GM23248 (cell line): ENCODE results near the gene CTAGE9. TPM values are rescaled to one million over a fixed set of nuclear protein-coding genes. Genes with fewer than 3 reads are reported as not detected.
"Not testable (repeated sequence)": the region's sequence is repeated elsewhere in the genome, so short reads cannot be mapped to it uniquely, and the experiment has no call there.

ENCODE experiments used
- DNase-seq: peaks from one replicate; pipeline ENCODE4 v3.0.0-alpha.2; 2015
- H2AFZ ChIP-seq: fragments of 200-600 bp; sonication (generic); 2 replicates; pipeline ENCODE4 v1.6.1; 2016; ENCODE audit warnings: antibody characterized with exemption
- H3F3A ChIP-seq: fragments of 200-600 bp; sonication (generic); 2 replicates; pipeline ENCODE4 v1.6.1; 2016; ENCODE audit warnings: mild to moderate bottlenecking, antibody characterized with exemption, mixed run types; ENCODE audit not compliant: insufficient read depth
- H3K27ac ChIP-seq: fragments of 200-600 bp; sonication (generic); 2 replicates; pipeline ENCODE4 v1.5.1; 2016; ENCODE audit warnings: mild to moderate bottlenecking
- H3K27me3 ChIP-seq: fragments of 200-600 bp; sonication (generic); replicated peaks from 2 replicates; pipeline ENCODE4 v1.6.1; 2016; ENCODE audit warnings: mild to moderate bottlenecking; ENCODE audit not compliant: insufficient read depth
- H3K36me3 ChIP-seq: fragments of 200-600 bp; sonication (generic); 2 replicates; pipeline ENCODE4 v1.6.1; 2016; ENCODE audit warnings: low read depth, mild to moderate bottlenecking
- H3K4me1 ChIP-seq: fragments of 200-600 bp; sonication (generic); 2 replicates; pipeline ENCODE4 v1.6.1; 2016; ENCODE audit warnings: mild to moderate bottlenecking; ENCODE audit not compliant: insufficient read depth
- H3K4me2 ChIP-seq: fragments of 200-600 bp; sonication (generic); one replicate; pipeline ENCODE4 v1.6.1; 2016; ENCODE audit warnings: mild to moderate bottlenecking; ENCODE audit not compliant: unreplicated experiment
- H3K4me3 ChIP-seq: fragments of 200-600 bp; sonication (generic); 2 replicates; pipeline ENCODE4 v1.5.1; 2016; ENCODE audit warnings: mild to moderate bottlenecking
- H3K79me2 ChIP-seq: fragments of 200-600 bp; sonication (generic); 2 replicates; pipeline ENCODE4 v1.6.1; 2016; ENCODE audit warnings: mild to moderate bottlenecking; ENCODE audit not compliant: insufficient read depth
- H3K9ac ChIP-seq: fragments of 200-600 bp; sonication (generic); 2 replicates; pipeline ENCODE4 v1.6.1; 2016; ENCODE audit warnings: mild to moderate bottlenecking
- H3K9me2 ChIP-seq: fragments of 200-600 bp; sonication (generic); 2 replicates; pipeline ENCODE4 v1.6.1; 2016; ENCODE audit warnings: mixed run types, mild to moderate bottlenecking, moderate library complexity; ENCODE audit not compliant: insufficient read depth
- H3K9me3 ChIP-seq: fragments of 200-600 bp; sonication (generic); one replicate; pipeline ENCODE4 v1.6.1; 2017; ENCODE audit warnings: low read depth
- H4K20me1 ChIP-seq: fragments of 200-600 bp; sonication (generic); 2 replicates; pipeline ENCODE4 v1.6.0; 2016; ENCODE audit not compliant: insufficient read depth
- EZH2 ChIP-seq: fragments of 200-600 bp; sonication (generic); IDR thresholded peaks from 2 replicates; pipeline ENCODE4 v1.6.1; 2018; ENCODE audit warnings: antibody characterized with exemption, mild to moderate bottlenecking; ENCODE audit not compliant: insufficient read depth, poor library complexity, severe bottlenecking
- EZH2phosphoT487 ChIP-seq: fragments of 200-600 bp; sonication (generic); IDR thresholded peaks from 2 replicates; pipeline ENCODE4 v1.6.1; 2018; ENCODE audit warnings: antibody characterized with exemption, moderate library complexity, mild to moderate bottlenecking, low read depth; ENCODE audit not compliant: insufficient read depth
- WGBS, 2 experiments: methylation state at CpG; one replicate each; pipeline ENCODE4 v1.1.6; 2015 to 2017; ENCODE audit warnings: low lambda C conversion rate in 2 of 2, low coverage in 1 of 2; ENCODE audit errors: missing lambda C conversion rate in 2 of 2; 5-methylcytosine and 5-hydroxymethylcytosine counted together
- in situ Hi-C: fragments of 300-500 bp; cut with MboI; formaldehyde crosslinking; loops from 2 replicates; pipeline ENCODE4 v1.15.0; 2020
- polyA plus RNA-seq: library from polyadenylated mRNA; unstranded; fragments of >200 nt; fragmentation: Nextera tagmentation; extraction: Ambion mirVana; gene quantifications from 2 replicates; pipeline ENCODE4 v1.2.1, GENCODE V29; 2016
- total RNA-seq: library from RNA; depleted of rRNA; stranded (reverse); fragments of >200 nt; shearing (Covaris generic); gene quantifications from 2 replicates; pipeline ENCODE4 v1.2.3, GENCODE V29; 2014

The CTAGE9 gene
- total and polyA plus RNA-seq, 2 experiments from 2014 or later = not detected

- Histone ChIP-seq H3K79me2 (no peaks in the 10 kb centered on the region), H3K4me1 (peaks cover 48% of the 10 kb centered on the region), H3K9me3 (no peaks in the 10 kb centered on the region), H3K36me3 (no peaks in the 10 kb centered on the region), H3K27me3 (no peaks in the 10 kb centered on the region), H3K9ac (0 out of 2 replicates have a peak overlapping the region, but pooled peaks have one; percentile 10), H3K9me2 (no peaks in the 10 kb centered on the region), H3K27ac (peak overlapping the region; percentile 80), H3F3A (peaks cover 37% of the 10 kb centered on the region), H2AFZ (no peak overlapping the region), H3K4me3 (0 out of 2 replicates have a peak overlapping the region, but pooled peaks have one; percentile 2), H4K20me1 (no peaks in the 10 kb centered on the region), H3K4me2 (peak overlapping the region; percentile 25)
- in situ Hi-C loops = no loop called here
- peak; percentile 23 for DNase-seq
- 44 to 46% methylated on average over 9 of the region's 9 CpGs for WGBS, 2 experiments
- TF ChIP-seq EZH2 (no peak), EZH2phosphoT487 (no peak)
These were observed 44.1 kb upstream of the CTAGE9 start for GRCh38 chr6:131754715-131755567.

GRCh38 chr6:131754088-131754487, 43.3 kb upstream of the CTAGE9 start:
- peak; percentile 62 for DNase-seq
- Histone ChIP-seq H3K36me3 (no peaks in the 10 kb centered on the region), H3K9me2 (no peaks in the 10 kb centered on the region), H4K20me1 (no peaks in the 10 kb centered on the region), H3K9ac (no peak overlapping the region), H3K27ac (peak overlapping the region; percentile 80), H3K4me2 (peak overlapping the region; percentile 25), H3K79me2 (no peaks in the 10 kb centered on the region), H3K4me1 (peaks cover 48% of the 10 kb centered on the region), H3F3A (peaks cover 37% of the 10 kb centered on the region), H2AFZ (no peak overlapping the region), H3K9me3 (no peaks in the 10 kb centered on the region), H3K27me3 (no peaks in the 10 kb centered on the region), H3K4me3 (no peak overlapping the region; the same call in 1 of the 2 replicates)
- in situ Hi-C loops = no loop called here
- TF ChIP-seq EZH2phosphoT487 = no peak
- TF ChIP-seq EZH2 = no peak
- 29 to 42% methylated on average over 1 of the region's 1 CpG for WGBS, 2 experiments

GRCh38 chr6:131751012-131751715, 40.3 kb upstream of the CTAGE9 start:
- DNase-seq, H3K4me2 ChIP-seq, H3K9ac ChIP-seq, H3K36me3 ChIP-seq, H3K27me3 ChIP-seq, H2AFZ ChIP-seq, H3K4me3 ChIP-seq, H3K9me2 ChIP-seq, H3K9me3 ChIP-seq, in situ Hi-C loops, H3K27ac ChIP-seq, H3K79me2 ChIP-seq, H4K20me1 ChIP-seq: not testable (repeated sequence)
- peaks cover 30% of the 10 kb centered on the region for H3K4me1 ChIP-seq
- peaks cover 25% of the 10 kb centered on the region for H3F3A ChIP-seq
- 91 to 92% methylated on average over 10 of the region's 10 CpGs for WGBS, 2 experiments

- no peak for DNase-seq
- Histone ChIP-seq H3K79me2 (no peaks in the 10 kb centered on the region), H3K36me3 (no peaks in the 10 kb centered on the region), H3K4me2 (no peak overlapping the region), H3F3A (peaks cover 4% of the 10 kb centered on the region), H4K20me1 (no peaks in the 10 kb centered on the region), H2AFZ (no peak overlapping the region), H3K9ac (no peak overlapping the region), H3K4me1 (peaks cover 11% of the 10 kb centered on the region), H3K9me3 (no peaks in the 10 kb centered on the region), H3K9me2 (no peaks in the 10 kb centered on the region), H3K27ac (no peak overlapping the region), H3K4me3 (no peak overlapping the region), H3K27me3 (no peaks in the 10 kb centered on the region)
- in situ Hi-C loops = no loop called here
- WGBS, 2 experiments = 84 to 89% methylated on average over 7 of the region's 7 CpGs
- TF ChIP-seq EZH2 (no peak), EZH2phosphoT487 (no peak)
These were observed 38.2 kb upstream of the CTAGE9 start for GRCh38 chr6:131749023-131749422.
